8988T (cell line): ENCODE results near the gene PCDHB12.
"Not testable (repeated sequence)": the region's sequence is repeated elsewhere in the genome, so short reads cannot be mapped to it uniquely, and the experiment has no call there.

Source experiments
- DNase-seq: peaks from one replicate; pipeline ENCODE4 v3.0.0; 2011

PCDHB12 gene

DNA sequence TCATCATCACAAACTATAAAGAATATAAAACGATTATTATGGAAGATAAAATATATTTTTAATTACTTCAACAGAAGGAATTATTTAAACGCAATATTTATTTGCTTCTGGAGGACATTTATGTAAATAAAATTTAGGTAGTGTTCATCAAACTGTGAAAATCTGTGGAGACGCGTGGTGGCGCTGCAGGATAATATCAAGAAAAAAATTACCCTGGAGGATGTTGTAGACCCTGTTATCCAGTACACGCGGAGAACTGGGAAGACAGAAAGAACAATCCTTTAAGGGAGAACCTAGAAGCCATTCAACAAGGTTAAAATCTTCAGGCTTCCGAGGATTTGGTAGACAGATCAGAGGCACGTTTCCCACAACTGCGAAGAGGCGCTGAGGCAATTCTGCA, at the start of gene PCDHB12:
TSS of gene PCDHB12 (plus strand) at position 242 of the 400 bp plus-strand sequence. CDS start 189 bp downstream, outside the sequence.
- DNase-seq: peak; percentile 47

DNA sequence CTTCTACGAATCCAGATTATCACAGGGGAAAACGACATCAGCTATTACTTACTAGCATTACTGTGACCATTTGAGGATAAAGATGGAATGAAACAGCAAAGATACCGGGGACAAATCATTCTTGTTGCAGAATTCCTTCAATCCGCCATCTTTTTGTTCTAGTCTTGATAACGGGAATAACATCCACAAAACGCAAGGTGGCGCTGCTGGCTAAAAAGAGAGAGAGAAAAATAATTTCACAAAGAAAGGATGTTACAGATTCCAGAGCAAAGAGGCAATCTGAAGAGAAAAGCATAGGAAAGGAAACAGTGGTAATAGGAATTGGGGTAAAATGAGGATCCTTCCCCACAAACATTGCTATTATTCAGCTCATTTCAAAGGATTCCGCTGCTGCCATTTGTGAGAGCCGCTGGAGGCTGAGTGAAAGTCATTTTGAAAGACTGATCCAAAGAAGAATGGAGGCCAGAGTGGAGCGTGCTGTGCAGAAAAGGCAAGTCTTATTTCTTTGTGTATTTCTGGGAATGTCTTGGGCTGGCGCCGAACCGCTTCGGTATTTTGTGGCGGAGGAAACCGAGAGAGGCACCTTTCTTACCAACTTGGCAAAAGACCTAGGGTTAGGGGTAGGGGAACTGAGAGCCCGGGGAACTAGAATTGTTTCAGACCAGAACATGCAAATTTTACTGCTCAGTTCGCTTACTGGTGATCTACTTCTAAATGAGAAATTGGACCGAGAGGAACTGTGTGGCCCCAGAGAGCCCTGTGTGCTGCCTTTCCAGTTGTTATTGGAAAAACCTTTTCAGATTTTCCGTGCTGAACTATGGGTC, 35.9 kb upstream of the PCDHB12 start, which contains the start of gene PCDHB7:
TSS of gene PCDHB7 (plus strand) at position 264 of the 824 bp plus-strand sequence. CDS start at position 456, 192 bp downstream.
- no peak for DNase-seq

DNA sequence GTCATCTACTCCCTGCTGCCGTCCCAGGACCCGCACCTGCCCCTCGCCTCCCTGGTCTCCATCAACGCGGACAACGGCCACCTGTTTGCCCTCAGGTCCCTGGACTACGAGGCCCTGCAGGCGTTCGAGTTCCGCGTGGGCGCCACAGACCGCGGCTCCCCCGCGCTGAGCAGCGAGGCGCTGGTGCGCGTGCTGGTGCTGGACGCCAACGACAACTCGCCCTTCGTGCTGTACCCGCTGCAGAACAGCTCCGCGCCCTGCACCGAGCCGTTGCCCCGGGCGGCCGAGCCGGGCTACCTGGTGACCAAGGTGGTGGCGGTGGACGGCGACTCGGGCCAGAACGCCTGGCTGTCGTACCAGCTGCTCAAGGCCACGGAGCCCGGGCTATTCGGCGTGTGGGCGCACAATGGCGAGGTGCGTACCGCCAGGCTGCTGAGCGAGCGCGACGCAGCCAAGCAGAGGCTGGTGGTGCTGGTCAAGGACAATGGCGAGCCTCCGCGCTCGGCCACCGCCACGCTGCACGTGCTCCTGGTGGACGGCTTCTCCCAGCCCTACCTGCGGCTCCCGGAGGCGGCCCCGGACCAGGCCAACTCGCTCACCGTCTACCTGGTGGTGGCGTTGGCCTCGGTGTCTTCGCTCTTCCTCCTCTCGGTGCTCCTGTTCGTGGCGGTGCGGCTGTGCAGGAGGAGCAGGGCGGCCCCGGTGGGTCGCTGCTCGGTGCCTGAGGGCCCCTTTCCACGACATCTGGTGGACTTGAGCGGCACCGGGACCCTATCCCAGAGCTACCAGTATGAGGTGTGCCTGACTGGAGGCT, 34.0 kb upstream of the PCDHB12 start:
- not testable (repeated sequence) for DNase-seq

DNA sequence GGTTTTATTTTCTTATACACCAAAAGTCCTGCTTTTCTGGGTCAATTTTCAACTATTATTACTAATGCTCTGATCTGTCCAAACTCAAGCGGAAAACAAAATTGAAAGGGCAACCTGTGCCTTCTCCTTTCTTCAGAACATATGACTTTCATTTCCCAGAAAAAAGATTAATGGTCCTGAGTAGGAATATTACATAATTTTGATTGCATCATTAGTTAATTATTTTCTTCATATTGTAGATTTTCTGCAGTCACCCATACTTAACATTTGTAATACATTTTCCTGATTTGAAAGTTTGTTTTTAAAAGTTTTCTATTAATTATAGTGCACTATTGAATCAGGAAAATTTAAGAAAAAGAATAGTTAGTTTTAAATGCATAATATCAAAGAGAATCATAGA, 32.6 kb upstream of the PCDHB12 start:
- DNase-seq: no peak

DNA sequence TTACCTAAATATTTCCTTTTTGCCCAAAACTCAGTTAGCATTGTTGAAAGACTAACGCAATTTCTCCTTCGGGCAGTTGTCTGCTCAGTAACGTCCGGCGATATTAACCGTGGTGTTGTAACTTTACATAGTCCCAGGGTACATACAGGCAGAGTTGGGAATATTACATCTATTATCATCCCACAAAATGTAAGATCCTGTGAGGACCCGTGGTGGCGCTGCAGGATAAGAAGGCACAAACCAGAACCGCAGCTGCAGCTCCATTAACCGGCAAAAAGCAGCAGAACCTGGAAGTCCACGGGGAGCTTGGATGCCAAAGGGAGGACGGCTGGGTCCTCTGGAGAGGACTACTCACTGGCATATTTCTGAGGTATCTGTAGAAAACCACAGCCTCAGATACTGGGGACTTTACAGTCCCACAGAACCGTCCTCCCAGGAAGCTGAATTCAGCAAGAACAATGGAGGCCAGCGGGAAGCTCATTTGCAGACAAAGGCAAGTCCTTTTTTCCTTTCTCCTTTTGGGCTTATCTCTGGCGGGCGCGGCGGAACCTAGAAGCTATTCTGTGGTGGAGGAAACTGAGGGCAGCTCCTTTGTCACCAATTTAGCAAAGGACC, 30.8 kb upstream of the PCDHB12 start, which contains the start of gene PCDHB8:
TSS of gene PCDHB8 (plus strand) at position 214 of the 615 bp plus-strand sequence. CDS start at position 459, 245 bp downstream.
- DNase-seq: peak; percentile 66

DNA sequence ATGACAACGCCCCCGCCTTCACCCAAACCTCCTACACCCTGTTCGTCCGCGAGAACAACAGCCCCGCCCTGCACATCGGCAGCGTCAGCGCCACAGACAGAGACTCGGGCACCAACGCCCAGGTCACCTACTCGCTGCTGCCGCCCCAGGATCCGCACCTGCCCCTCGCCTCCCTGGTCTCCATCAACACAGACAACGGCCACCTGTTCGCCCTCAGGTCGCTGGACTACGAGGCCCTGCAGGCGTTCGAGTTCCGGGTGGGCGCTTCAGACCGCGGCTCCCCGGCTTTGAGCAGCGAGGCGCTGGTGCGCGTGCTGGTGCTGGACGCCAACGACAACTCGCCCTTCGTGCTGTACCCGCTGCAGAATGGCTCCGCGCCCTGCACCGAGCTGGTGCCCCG, 29.1 kb upstream of the PCDHB12 start:
- DNase-seq: not testable (repeated sequence)

DNA sequence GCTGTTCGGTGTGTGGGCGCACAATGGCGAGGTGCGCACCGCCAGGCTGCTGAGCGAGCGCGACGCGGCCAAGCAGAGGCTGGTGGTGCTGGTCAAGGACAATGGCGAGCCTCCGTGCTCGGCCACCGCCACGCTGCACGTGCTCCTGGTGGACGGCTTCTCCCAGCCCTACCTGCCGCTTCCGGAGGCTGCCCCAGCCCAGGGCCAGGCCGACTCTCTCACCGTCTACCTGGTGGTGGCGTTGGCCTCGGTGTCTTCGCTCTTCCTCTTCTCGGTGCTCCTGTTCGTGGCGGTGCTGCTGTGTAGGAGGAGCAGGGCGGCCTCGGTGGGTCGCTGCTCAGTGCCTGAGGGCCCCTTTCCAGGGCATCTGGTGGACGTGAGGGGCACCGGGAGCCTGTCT, 28.6 kb upstream of the PCDHB12 start:
- not testable (repeated sequence) for DNase-seq

DNA sequence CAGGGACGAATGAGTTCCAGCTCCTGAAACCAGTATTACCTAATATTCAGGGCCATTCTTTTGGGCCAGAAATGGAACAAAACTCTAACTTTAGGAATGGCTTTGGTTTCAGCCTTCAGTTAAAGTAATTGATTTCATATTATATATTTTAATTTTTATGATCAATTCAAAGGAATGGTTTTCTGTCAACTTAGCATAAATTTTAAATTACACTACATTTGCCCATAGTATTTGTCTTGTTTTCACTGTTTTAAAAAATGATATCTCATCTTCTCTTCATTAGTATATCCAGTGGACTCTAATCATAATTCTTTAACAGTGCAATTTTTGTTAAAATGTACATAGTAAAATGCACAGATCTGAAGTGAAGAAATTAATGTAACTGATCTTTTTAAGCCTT, 28.2 kb upstream of the PCDHB12 start:
- DNase-seq: no peak

DNA sequence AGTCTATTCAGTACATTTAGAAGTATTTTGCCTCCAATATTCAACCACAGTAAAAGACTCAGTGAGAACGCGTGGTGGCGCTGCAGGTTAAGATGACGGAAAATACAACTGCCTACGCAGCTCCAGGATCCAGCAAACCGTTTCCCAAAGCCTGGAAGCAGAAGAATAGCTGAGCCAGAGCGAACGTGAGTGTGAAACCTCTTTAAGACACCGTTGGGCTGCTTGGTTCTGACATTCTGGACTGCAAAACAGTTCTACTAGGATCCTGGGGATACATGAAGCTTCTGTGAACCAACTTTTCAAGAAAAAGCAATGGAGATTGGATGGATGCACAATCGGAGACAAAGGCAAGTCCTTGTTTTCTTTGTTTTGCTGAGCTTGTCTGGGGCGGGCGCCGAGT, 26.3 kb upstream of the PCDHB12 start, which contains the start of gene PCDHB16:
TSS of gene PCDHB16 (plus strand) at position 140 of the 400 bp plus-strand sequence. CDS start at position 313, 173 bp downstream.
- DNase-seq: peak; percentile 75

DNA sequence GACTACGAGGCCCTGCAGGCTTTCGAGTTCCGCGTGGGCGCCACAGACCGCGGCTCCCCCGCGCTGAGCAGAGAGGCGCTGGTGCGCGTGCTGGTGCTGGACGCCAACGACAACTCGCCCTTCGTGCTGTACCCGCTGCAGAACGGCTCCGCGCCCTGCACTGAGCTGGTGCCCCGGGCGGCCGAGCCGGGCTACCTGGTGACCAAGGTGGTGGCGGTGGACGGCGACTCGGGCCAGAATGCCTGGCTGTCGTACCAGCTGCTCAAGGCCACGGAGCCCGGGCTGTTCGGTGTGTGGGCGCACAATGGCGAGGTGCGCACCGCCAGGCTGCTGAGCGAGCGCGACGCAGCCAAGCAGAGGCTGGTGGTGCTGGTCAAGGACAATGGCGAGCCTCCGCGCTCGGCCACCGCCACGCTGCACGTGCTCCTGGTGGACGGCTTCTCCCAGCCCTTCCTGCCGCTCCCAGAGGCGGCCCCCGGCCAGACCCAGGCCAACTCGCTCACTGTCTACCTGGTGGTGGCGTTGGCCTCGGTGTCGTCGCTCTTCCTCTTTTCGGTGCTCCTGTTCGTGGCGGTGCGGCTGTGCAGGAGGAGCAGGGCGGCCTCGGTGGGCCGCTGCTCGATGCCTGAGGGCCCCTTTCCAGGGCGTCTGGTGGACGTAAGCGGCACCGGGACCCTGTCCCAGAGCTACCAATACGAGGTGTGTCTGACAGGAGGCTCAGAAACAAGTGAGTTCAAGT, 24.2 kb upstream of the PCDHB12 start:
- DNase-seq: not testable (repeated sequence)

DNA sequence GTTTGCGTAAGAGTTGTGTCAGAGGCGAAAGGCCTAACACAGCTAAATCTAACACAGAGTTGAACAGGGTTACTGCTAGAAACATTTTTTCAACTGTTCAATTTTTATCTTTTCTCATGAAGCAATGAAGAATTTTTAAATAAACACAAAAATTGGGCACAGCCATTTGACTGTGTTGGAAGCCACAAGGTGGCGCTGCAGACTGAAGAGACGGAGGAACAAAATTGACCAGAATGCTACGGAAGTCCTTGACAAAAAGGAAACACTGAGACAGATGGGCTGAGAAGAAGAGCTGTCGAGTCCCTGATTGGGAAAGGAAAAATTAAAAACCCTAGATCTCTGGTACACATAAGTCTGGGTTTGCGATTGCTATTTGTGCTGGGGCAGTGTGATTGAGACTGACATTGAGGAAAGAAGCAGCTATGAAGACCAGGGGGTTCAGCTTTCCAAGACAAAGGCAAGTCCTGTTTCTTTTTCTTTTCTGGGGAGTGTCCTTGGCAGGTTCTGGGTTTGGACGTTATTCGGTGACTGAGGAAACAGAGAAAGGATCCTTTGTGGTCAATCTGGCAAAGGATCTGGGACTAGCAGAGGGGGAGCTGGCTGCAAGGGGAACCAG, 21.5 kb upstream of the PCDHB12 start, which contains the start of gene PCDHB9:
TSS of gene PCDHB9 (plus strand) at position 265 of the 616 bp plus-strand sequence. CDS start at position 423, 158 bp downstream.
- peak; percentile 74 for DNase-seq

DNA sequence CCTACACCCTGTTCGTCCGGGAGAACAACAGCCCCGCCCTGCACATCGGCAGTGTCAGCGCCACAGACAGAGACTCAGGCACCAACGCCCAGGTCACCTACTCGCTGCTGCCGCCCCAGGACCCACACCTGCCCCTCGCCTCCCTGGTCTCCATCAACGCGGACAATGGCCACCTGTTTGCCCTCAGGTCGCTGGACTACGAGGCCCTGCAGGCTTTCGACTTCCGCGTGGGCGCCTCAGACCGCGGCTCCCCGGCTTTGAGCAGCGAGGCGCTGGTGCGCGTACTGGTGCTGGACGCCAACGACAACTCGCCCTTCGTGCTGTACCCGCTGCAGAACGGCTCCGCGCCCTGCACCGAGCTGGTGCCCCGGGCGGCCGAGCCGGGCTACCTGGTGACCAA, 19.8 kb upstream of the PCDHB12 start:
- not testable (repeated sequence) for DNase-seq

DNA sequence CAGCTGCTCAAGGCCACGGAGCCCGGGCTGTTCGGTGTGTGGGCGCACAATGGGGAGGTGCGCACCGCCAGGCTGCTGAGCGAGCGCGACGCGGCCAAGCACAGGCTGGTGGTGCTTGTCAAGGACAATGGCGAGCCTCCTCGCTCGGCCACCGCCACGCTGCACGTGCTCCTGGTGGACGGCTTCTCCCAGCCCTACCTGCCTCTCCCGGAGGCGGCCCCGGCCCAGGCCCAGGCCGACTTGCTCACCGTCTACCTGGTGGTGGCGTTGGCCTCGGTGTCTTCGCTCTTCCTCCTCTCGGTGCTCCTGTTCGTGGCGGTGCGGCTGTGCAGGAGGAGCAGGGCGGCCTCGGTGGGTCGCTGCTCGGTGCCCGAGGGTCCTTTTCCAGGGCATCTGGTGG, 19.4 kb upstream of the PCDHB12 start:
- DNase-seq: not testable (repeated sequence)

DNA sequence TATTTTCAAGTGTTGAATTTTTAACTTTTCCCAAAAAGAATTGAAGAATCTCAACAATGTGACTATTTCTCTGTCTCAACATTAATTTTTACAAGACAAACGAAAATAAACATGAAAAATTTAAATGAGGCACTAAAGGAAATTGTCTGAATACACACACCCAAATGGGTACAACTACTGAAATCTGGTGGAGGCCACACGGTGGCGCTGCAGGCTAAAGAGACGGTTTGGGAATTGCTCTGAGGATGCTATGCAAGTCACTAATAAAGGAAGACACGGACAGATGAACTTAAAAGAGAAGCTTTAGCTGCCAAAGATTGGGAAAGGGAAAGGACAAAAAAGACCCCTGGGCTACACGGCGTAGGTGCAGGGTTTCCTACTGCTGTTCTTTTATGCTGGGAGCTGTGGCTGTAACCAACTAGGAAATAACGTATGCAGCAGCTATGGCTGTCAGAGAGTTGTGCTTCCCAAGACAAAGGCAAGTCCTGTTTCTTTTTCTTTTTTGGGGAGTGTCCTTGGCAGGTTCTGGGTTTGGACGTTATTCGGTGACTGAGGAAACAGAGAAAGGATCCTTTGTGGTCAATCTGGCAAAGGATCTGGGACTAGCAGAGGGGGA, 16.3 kb upstream of the PCDHB12 start, which contains the start of gene PCDHB10:
TSS of gene PCDHB10 (plus strand) at position 244 of the 616 bp plus-strand sequence. CDS start at position 444, 200 bp downstream.
- DNase-seq: peak; percentile 78

DNA sequence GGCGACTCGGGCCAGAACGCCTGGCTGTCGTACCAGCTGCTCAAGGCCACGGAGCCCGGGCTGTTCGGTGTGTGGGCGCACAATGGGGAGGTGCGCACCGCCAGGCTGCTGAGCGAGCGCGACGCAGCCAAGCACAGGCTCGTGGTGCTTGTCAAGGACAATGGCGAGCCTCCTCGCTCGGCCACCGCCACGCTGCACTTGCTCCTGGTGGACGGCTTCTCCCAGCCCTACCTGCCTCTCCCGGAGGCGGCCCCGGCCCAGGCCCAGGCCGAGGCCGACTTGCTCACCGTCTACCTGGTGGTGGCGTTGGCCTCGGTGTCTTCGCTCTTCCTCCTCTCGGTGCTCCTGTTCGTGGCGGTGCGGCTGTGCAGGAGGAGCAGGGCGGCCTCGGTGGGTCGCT, 14.2 kb upstream of the PCDHB12 start:
- not testable (repeated sequence) for DNase-seq

DNA sequence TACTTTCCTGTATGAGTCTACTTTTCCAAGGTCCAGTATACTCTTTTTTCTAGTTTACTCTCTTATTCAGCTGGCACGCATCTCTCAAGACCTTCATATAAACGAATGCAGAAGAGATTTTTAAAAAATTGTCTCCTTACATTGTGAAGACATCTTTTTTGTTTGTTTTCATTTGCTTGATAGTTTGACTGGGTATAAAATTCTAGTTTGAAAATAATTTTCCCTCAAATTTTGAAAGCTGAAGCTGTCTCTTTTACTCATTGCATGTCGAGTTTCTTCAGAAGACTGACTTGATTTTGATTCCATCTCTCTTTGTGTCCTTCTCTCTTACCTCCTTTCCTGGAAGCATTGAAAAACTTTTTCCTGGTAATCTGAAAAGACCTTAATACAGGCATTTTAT, 12.2 kb upstream of the PCDHB12 start:
- DNase-seq: no peak

DNA sequence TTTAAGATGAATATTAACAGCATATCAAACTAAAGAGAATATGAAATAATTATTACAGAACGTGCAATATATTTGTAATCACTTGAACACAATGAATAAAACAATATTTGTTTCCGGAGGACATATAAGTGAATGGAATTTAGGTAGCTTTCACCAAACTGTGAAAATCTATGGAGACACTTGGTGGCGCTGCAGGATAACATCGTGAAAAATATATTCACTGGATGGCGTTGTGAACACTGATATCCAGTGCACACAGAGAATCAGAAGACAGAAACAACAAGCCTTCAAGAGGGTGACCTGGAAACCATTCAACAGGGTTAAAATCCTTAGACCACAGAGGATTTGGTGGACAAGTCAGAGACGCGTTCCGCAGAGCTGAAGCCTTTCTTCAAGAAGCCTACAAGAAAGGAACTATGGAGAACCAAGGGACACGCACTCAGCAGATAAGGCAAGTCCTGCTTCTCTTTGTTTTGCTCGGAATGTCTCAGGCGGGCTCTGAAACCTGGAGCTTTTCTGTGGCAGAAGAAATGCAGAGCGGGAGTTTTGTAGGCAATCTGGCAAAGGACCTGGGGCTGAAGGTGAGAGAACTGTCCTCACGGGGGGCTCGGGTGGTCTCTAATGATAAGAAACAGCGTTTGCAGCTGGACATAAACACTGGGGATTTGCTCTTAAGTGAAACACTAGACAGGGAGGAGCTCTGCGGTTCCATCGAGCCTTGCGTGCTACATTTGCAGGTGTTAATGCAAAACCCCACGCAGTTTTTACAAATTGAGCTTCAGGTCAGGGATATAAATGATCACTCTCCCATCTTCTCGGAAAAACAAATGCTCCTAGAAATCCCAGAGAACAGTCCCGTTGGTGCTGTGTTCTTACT, 8.9 kb upstream of the PCDHB12 start, which contains the start of gene PCDHB11:
TSS of gene PCDHB11 (plus strand) at position 269 of the 877 bp plus-strand sequence. CDS start at position 417, 148 bp downstream.
- DNase-seq: no peak

DNA sequence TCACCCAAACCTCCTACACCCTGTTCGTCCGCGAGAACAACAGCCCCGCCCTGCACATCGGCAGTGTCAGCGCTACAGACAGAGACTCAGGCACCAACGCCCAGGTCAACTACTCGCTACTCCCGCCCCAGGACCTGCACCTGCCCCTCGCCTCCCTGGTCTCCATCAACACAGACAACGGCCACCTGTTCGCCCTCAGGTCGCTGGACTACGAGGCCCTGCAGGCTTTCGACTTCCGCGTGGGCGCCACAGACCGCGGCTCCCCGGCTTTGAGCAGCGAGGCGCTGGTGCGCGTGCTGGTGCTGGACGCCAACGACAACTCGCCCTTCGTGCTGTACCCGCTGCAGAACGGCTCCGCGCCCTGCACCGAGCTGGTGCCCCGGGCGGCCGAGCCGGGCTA, 7.4 kb upstream of the PCDHB12 start:
- not testable (repeated sequence) for DNase-seq

DNA sequence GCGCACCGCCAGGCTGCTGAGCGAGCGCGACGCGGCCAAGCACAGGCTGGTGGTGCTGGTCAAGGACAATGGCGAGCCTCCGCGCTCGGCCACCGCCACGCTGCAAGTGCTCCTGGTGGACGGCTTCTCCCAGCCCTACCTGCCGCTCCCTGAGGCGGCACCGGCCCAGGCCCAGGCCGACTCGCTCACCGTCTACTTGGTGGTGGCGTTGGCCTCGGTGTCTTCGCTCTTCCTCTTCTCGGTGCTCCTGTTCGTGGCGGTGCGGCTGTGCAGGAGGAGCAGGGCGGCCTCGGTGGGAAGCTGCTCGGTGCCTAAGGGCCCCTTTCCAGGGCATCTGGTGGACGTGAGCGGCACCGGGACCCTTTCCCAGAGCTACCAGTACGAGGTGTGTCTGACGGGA, 6.9 kb upstream of the PCDHB12 start:
- DNase-seq: not testable (repeated sequence)

DNA sequence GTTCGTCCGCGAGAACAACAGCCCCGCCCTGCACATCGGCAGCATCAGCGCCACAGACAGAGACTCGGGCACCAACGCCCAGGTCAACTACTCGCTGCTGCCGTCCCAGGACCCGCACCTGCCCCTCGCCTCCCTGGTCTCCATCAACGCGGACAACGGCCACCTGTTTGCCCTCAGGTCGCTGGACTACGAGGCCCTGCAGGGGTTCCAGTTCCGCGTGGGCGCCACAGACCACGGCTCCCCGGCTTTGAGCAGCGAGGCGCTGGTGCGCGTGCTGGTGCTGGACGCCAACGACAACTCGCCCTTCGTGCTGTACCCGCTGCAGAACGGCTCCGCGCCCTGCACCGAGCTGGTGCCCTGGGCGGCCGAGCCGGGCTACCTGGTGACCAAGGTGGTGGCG, 1.8 kb downstream of the PCDHB12 start:
- DNase-seq: not testable (repeated sequence)
